Fibroblast of skin of back (primary cell): ENCODE measurements around the gene OSBPL2.

Experiments
- DNase-seq: peaks from one replicate; pipeline ENCODE4 v3.0.0-alpha.2; 2013

Gene OSBPL2

DNA sequence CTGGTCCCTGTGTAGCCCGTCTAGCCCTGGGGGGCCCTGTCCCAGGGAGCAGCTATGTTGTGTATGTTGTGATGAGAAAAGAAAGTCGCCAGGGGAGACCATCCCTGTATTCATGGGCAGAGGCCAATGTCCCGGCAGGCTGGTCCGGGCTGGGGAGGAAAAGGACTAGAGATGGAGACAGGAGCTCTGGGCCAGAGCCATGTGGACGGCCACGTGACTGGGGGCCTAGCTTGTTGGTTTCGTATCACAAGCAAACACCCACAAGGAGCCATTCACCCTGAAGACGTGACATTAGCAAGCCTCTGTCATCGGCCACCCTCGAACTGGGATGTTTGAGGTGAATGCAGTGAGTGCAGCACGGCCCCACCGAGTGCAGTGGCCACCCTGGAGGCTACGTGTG, 15.3 kb upstream of the OSBPL2 start:
- DNase-seq = no peak

GRCh38 chr20:62223571-62223970, 14.8 kb upstream of the OSBPL2 start:
- no peak for DNase-seq

- DNase-seq = no peak
Measured at GRCh38 chr20:62224113-62224855, 14.0 kb upstream of the OSBPL2 start.

- DNase-seq = no peak
Measured at GRCh38 chr20:62225026-62225425, 13.3 kb upstream of the OSBPL2 start.

DNA sequence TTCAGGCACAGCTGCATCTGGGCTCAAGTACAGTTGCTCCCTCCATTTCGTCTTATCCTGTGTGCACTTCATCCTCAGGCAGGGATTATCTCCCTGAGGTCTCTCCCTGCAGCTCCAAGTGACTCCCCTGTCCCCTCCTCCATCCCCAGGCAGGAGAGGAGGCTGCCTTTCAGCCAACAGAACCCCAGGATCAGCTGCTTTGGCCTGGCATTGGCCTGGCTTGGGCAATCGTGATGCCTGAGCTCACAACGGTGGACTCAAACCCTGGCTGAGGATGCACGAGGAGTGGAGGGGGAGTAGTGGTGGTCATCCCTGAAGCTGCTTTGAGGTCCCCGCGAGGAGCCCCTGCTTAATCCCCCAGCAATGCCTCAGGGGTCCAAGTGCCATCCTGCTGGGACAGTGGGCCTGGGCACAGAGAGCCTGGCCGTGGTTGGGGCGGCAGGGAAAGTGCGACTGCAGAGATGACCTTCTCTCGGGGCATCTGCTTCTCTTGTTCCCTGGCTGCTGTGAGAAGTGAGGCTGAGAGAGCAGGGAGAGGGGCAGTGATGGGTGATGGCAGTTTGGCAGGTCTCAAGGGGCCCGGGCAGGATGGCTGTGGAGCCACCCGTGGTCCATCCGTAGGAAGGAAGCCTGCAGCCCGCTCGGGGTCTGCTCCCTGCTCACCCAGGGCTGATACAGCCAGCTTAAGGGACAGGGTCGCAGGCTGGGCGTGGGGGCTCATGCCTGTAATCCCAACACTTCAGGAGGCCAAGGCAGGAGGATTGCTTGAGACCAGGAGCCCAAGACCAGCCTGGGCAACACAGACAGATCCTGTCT, 12.3 kb upstream of the OSBPL2 start:
- no peak for DNase-seq

DNA sequence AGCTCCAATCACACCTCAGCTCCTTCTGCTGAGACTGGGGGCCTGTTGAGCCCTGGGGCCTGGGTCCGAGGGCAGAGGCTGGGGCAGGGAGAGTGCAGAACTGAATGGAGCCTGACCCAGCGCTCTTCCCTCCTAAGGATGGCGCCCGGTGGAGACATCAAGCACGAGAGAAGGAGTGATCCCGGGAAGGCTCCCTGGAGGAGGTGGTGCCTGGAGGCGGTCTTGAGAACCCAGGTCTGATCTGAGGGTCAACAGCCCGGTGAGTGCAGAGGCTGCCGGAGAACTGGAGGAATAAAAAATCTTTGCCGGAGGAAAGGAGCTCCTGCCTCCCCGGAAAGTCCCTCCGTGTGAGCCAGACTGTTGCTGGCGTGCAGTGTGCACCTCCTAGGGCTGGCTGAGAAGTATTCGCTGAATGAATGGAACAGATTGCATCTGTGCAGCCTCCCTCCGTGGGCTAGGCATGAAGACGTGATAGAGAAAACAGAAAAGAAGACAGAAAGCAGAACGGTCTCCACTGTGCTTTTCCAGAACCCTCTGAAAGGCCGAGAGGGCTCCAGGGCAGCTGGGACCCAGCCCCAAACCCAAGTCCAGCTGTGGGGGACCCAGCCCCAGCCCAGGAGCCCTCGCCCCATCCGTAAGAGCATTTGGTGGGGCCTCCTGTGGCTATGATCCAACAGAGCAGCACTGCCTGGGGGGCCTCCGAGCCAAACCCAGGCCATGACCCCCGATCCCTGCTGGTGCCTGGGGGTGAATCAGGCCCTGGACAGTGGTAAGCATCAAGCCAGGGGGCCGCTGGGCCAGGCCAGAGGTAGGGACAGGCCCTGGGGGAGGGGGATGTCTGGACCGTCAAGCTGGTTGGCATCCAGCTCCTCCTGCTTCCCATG, 11.4 kb upstream of the OSBPL2 start:
- DNase-seq = no peak

GRCh38 chr20:62227591-62227976, 10.7 kb upstream of the OSBPL2 start:
- no peak for DNase-seq

DNA sequence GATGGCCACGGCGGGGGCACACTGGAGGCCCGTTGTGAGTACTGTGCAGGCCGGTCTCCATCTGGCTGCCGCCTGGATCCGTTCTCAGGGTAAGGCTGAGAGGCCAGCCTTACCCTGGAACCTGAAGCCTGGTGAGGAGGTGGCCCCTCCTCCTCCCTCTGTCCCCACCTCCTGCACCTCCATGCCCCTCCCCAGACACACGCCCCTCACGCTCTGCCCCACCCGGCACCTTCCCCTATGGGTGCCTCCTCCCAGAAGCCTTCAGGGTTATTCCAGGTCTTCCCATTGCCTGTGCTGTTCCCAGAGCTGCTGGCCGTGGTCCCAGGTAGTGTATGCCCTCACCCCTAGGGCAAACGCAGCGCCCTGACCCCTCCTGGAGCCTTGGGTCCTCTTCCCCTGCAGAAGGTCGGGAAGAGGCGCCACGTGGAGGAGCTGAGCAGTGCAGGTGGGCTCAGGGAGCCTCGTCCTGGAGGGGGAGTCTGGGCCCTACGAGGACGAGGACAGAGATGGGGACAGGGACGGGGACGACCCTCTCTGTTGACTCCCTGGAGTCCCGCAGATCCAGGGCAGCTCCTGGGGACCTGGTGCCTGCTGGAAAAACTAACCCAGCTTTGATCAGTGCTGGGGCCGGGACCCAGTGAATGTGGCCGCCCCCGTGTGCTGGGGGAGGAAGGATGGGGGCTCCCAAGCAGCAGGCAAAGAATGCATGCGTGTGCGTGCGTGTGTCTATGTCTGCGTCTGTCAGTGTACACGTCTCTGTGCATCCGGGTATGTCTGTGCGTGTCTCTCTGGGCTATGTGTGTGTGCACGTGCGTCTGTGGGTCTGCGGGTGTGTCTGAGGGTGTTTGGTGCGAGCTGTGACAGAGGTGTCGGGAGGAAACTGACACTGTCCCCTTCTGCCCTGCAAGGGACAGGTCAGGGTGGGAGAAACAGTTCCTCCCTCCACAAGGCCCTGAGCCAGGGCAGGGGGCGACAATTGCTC, 10.1 kb upstream of the OSBPL2 start:
- no peak for DNase-seq

DNA sequence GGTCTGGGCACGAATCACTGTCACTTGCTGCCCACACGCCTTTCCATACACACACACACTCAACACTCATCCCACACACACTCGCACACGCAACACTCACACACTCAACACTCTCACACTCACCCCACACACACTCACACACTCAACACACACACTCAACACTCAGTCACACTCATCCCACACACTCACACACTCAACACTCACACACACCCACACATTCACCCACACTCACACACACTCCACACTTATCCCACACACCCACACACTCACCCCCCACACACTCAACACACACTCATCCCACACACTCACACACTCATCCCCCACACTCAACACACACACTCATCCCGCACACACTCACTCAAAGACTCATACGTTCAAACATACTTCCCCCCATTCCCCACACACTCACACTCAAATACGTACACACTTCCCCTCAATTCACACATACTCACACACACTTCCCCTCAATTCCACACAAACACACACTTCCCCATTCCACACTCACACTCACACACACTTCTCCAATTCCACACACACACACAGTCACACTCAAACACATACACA, 9.3 kb upstream of the OSBPL2 start:
- no peak for DNase-seq

GRCh38 chr20:62229667-62230066, 8.7 kb upstream of the OSBPL2 start:
- DNase-seq = no peak

GRCh38 chr20:62230276-62230675, 8.0 kb upstream of the OSBPL2 start:
- DNase-seq = no peak

DNA sequence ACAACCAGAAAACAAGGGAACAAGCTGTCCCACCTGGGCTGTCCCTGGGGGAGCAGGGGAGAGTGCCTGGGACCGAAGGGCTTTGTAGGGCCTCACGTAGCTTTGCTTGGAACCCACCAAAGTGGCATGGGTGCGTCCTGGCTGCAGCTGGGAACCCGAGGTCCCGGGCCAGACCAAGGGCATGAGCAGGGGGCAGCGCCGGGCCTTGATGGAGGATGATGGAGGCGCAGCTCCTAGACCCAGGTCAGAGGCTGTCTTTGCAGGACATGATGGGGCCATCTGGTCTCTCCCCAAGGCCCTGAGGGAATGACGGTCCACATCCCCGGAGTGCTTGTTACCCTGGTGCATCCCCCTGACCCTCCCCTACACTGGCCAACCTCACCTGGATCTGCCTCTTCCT, 7.6 kb upstream of the OSBPL2 start:
- DNase-seq = no peak

DNA sequence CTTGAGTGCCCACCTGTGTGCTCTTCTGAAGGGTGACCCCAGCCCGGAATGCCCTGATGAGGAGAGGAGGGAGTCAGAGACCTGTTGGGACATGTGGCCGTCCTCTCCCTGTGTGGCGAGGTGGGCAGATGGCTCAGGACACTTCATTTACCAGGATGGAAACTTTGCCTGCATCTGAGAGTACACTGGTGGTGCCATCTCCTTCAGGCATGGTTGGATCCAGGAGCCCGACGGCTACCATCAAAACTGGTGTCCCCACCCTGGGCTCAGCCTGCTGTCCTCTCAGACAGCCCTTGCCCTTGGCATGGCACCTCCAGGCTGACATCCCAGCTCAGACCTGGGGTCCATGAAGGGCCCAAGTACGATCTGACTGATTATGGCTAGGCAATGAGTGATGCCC, 7.0 kb upstream of the OSBPL2 start:
- no peak for DNase-seq

DNA sequence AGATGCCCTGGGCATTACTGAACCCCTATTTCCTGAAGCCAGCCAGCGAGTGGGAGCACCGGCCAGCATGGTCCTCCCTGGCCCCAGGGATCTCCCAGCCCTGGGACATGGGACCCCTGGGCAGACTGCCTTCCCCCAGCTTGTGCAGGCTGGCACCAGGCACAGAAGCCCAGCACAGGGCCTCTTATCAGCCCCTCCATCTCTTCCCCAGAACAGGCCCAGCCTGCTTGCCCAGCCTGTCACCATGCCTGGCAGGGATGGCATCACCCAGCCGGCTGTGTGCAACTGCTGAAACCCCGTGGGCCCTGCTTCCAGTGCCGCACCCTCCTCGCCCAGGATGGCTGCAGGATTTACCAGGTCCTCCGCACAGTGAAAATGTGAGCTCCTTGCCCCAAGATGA, 6.1 kb upstream of the OSBPL2 start:
- no peak for DNase-seq

DNA sequence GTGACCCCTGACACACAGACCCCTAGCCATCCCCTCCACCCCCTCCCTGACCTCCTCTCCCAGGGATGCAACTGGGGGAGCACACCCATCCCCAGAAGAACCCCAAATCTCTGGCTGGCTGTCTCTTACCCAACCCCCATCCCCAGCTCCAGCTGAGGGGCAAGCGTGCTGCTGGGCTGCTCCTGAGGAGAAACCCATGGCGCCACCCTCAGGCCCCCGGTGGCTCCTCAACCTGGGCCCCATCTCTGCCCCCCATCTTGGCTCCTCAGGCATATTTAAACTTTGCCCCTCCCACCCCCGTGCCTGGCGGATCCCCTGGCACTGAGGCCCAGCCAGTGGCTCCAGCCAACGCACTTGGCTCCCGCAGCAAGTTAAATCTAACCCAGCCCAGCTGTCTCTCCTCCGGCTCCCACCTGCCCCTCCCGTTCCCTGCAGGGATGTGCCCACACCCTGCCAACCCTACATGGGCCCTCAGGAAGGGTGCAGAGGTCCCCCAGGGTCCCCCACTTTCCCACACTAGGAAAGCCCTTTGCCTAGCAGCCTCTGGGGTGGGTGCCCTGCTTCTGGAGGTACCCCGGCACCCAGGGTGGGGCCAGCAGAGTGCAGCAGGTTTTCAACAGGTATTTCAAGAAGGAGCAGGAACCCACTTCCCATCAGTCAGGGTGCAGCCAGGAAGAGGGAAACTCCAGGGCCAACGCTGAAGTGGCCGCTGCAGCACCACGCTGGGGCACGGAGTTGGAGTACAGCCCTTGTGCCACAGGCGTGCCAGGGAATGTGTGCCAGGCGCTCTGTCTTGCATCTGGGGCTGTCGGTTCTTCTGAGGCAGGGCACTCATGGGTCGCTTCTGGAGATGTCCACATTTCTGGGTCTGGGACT, 5.3 kb upstream of the OSBPL2 start:
- no peak for DNase-seq

DNA sequence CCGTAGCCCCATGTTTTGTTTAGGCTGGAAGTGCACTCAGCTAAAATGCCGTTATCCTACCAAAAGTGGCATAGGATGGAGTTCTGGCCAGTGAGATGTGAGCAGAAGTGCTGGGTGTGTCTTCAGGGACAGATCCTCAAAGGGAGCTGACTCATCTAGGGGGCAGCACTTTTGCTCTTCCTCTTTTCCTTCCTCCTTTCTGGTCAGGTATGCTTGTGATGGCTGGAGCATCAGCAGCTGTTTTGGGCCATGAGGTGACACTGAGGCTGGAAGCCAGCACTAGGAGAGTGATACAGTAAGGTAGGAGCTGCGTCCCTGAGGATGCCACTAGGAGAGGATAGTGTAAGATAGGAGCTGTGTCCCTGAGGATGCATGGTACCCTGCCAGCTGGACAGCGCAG, 4.6 kb upstream of the OSBPL2 start:
- DNase-seq = no peak

GRCh38 chr20:62234339-62234738, 4.0 kb upstream of the OSBPL2 start:
- DNase-seq = no peak

DNA sequence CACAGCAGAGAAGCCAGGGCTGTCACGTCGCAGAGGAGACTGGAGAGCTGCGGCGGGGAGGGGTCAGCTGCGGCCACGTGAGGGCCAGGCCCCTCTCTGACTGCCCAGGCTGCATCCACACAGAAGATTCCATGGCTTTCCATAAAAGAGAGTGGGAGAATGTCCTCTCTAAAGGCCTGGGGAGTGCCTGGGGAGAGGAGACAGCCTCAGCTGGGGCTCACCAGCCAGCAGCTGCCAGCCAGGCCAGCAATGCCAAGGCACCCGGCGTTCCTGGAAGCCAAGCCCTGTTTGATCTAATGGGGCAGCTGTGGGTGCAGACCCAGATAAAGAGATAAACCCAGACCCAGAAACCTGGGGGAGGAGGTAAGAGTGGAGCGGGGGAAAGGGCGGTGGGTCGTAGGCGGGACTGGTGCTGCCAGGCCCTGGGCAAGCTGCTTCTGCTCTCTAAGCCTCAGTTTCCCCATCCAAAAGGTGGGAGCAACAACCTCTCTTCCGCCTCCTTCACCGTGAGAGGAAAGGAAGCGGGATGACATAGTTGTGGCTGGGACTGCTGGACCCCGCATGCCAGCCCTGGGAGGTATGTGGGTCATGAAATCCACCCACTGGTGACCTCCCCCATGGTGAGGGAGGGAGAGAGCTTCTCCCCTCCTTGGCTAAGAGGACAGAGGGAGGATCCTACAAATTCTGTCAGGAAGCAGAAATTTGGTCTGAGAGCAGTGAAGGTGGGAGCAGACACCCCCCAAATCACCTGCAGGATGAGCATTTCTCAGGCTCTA, 3.1 kb upstream of the OSBPL2 start:
- no peak for DNase-seq

DNA sequence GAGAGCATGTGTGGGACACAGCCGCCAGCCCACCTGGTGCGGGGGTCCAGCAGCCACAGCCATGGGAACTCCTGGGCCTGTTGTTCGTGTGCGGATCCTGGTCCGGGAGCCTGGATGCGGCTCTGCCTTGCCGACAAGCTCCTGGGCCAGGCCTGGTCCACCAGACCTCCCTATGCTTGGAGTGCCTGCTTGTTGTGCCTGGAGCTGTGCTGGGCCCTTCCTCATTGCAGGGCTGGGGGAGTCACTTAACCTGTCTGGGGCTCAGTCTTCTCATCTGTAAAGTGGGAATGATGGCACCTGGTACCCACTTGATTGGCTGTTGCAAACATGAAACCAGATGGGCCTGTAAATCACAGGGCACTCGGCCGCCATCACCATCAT, 2.6 kb upstream of the OSBPL2 start:
- no peak for DNase-seq

DNA sequence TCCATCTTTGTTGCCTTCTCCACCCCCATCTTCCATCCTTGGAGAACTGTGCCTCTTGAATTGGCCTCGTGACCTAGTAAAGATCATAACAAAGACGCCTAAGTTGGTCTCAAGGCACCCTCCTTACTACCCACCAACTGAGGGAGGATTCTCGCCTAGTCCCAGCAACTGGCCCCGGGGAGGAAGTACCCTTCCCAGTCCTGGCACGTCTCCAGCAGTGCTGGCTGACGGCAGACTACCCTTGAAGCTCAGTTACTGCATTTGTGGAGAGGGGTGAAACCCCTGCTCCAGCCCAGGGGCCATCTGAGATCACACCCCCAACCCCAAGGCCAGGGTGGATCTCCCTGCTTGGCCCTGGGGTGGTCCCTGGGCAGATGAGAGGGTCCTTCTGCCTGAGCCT, 2.1 kb upstream of the OSBPL2 start:
- no peak for DNase-seq
